NK-92 treated with Interleukin-12 subunit alpha and Interleukin-12 subunit beta, amount 100 ng/mL, for 24 hours (cell line): ENCODE data around the gene DCST2.
A peak's percentile ranks its signal among the peaks of the same experiment; 100 is the strongest.

Experiments
- DNase-seq: peaks from one replicate; lab custom pipeline; 2025; lab: John Stamatoyannopoulos, UW

DCST2 gene

GRCh38 chr1:155069551-155070157 lies 36.1 kb upstream of the DCST2 start:
- no peak for DNase-seq

DNA sequence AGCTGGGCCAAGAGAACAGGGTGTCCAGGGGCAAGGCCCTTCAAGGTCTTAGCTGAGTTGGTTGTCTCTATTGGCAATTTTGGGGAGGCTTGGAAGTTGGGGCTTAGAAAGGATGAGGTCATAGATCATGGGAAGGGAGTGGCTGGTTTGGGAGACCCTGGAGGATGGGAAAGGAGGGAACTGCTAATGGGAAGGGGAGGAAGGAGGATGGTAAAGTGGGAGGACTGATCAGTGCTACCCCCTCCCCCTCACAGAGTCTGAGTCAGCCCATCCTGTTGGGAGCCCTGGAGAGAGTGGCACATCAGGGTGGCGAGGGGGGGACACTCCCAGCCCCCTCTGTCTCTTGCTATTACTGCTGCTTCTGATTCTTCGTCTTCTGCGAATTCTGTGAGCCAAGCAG lies 35.0 kb upstream of the DCST2 start:
- DNase-seq, result no peak

GRCh38 chr1:155066777-155067176 lies 33.2 kb upstream of the DCST2 start:
- no peak for DNase-seq

- DNase-seq, result no peak
Observed at GRCh38 chr1:155064832-155065429, 31.4 kb upstream of the DCST2 start.

DNA sequence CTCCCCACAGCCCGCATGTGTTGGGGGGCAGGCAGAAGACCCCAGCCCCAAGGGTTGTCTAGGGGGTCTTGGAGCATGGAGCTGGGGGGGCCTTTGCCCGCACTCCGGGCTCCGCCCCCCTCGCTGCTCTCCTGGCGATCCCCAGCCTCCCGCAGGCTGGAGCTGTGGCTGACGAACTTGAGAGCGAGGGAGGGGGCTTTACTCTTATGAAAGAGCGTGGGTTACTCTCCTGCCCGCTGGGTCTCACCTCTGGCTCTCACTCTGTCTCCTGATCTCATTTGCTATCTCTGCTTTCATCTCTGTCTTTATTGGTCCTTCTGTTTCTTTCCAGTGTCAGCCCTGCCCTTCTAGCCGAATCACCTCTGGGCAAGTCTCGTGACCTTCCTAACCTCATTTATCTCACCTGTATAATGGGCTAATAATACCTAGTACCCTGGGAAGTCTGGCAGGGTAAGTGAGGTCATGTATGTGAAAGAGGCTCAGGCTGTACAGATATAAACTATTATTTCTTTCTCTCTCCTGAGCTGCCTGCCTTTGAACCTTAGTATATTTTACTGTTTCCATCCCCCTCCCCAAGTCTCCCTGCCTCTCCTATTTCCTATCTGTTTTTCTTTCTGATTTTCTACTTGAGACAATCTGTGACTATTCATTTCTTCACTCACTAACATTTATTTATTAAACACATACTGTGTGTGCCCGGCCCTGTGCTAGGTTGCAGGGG lies 30.7 kb upstream of the DCST2 start:
- DNase-seq, result no peak

GRCh38 chr1:155063550-155064110 lies 30.0 kb upstream of the DCST2 start, which contains the start of gene EFNA4:
EFNA4 (plus strand) TSS chr1:155063740; CDS start chr1:155063824, 84 bp downstream.
- DNase-seq, result peak; percentile 21

DNA sequence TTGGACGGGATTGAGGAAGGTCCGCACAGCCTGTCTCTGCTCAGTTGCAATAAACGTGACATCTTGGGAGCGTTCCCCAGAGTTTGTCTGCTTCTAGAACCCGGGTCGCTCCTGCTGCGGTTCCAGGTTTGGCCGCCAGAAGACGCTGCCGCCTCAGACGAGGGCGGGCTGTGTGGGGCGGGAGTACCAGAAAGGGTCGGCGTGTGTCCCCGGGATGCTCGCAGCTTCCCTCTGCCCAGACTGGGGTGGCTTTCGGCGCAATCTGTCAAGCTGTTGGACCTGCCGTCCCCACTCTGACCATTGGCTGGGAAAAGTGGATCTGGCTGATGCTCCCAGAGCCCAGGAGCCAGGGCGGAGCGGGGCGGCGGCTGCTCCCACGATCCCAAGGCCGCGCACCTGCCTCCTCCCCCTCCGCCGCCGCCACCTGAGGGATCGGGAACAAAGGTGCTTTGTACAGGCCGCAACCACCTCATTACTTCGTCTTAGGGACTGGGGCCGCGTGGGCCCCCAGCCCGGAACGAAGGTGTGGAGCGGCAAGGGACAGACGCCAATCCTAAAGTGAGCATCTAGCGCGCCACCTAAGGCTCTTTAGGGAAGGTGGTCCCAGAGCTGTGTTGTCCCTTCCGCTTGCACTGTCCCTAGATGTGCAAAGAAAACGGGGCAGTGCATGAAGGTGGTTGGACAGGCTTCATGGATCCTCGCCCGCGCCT lies 29.3 kb upstream of the DCST2 start:
- peak; percentile 22 for DNase-seq

DNA sequence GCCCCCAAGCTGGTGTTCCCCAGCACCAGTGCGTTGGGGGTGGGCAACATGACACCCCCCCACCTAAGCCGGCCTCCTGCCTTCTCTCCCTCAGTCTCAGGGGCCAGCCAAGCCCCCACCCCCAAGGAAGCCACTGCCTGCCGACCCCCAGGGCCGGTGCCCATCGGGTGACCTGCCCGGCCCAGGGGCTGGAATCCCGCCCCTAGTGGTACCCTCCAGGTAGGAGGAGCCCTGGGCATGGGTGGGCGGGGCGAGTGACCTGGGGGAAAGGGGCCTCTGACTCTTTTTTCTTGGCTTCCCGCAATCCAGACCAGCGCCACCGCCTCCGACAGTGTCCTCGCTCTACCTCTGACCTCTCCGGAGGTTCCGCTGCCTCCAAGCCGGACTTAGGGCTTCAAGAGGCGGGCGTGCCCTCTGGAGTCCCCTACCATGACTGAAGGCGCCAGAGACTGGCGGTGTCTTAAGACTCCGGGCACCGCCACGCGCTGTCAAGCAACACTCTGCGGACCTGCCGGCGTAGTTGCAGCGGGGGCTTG lies 28.6 kb upstream of the DCST2 start:
- no peak for DNase-seq

DNA sequence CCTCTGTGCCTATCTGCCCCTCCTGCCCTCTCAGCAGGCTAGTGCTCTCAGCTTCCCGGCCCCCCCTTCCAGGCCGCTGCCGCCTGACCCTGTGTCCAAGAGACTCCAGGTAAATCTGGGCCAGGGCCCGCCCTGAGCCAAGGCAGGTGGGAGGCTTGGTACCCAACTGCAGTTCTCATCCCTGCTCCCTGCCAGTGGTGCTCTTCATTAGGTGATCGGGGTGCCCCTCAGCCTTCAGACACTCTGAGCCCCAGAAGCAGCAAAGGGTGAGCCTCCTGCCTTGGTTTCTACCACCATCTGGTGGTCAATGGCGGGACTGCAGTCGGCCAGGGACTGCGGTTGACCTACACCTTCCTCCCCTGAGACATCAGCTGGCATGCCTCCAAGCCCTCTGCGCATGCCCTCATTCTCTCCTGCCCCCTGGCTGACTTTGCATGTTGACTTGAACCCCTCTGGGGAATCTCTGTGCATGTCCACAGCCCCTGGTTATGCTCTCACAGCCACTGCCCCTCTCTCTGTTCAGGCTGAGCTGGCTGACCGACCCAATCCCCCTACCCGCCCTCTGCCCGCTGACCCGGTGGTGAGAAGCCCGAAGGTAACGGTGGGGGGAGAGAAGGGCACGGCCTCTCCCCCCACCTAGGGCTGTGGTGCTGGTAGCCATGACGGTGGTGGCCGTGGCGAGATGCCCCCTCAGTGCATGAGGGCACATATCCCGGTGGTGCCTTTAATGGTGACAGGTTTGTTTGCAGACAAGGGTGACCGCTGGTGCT lies 28.0 kb upstream of the DCST2 start:
- DNase-seq, result peak; percentile 71

- DNase-seq, result no peak
Observed at GRCh38 chr1:155060736-155061135, 27.2 kb upstream of the DCST2 start.

GRCh38 chr1:155057788-155058211 lies 24.2 kb upstream of the DCST2 start:
- DNase-seq, result no peak

- no peak for DNase-seq
Observed at GRCh38 chr1:155057104-155057503, 23.5 kb upstream of the DCST2 start.

DNA sequence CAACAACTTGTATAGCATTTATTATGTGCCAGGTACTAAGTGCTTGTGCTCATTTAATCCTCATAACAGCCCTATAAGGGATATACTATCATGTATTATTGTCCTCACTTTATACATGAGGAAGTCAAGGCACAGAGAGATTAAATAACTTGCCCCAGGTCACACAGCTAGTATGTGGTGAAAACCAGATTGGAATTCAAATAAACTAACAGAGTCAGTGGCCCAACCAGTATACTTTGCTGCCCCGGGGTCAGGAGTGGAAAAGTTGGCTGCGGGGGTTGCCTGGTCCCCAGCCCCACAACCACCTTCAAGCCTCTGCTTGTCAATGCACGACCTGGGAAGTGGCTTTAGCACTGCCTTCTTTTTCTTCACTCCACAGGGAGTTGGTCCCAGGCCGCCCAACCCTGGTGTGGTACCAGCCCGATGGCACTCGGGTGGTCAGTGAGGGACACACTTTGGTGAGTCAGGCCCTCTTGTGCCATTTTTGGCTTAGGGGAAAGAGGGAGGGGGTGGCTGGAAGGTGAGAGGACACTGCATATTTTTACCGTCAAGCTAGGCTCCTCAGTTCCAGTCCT lies 20.0 kb upstream of the DCST2 start:
- DNase-seq, result no peak

- no peak for DNase-seq
Observed at GRCh38 chr1:155052439-155053395, 19.1 kb upstream of the DCST2 start.

- DNase-seq, result no peak
Observed at GRCh38 chr1:155051777-155052398, 18.3 kb upstream of the DCST2 start.

- DNase-seq, result no peak
Observed at GRCh38 chr1:155051342-155051776, 17.8 kb upstream of the DCST2 start.

GRCh38 chr1:155050560-155051341 lies 17.2 kb upstream of the DCST2 start, which contains the start of gene ADAM15:
ADAM15 (plus strand) TSS chr1:155051316; CDS start chr1:155051387, 71 bp downstream.
- peak; percentile 44 for DNase-seq
